Ishikawa (cell line): ENCODE data around the gene ANKRD33.

Source experiments
- CREB1 ChIP-seq: IDR thresholded peaks from 2 replicates; pipeline ENCODE4 v1.6.1; 2012; ENCODE audit warnings: low read depth
- EGR1 ChIP-seq: IDR thresholded peaks from 2 replicates; pipeline ENCODE4 v1.6.1; 2012
- EP300 ChIP-seq: IDR thresholded peaks from 2 replicates; pipeline ENCODE4 v1.6.1; 2012; ENCODE audit warnings: borderline replicate concordance
- RAD21 ChIP-seq: IDR thresholded peaks from 2 replicates; pipeline ENCODE4 v1.6.1; 2012; ENCODE audit warnings: low read depth
- TAF1 ChIP-seq: IDR thresholded peaks from 2 replicates; pipeline ENCODE4 v1.6.1; 2012; ENCODE audit warnings: low read depth, mild to moderate bottlenecking
- TCF12 ChIP-seq: IDR thresholded peaks from 2 replicates; pipeline ENCODE4 v1.6.1; 2012; ENCODE audit warnings: low read depth
- TF ChIP-seq, protein P1 (sequence below): IDR thresholded peaks from 2 replicates; pipeline ENCODE4 v1.6.1; 2012

DNA sequence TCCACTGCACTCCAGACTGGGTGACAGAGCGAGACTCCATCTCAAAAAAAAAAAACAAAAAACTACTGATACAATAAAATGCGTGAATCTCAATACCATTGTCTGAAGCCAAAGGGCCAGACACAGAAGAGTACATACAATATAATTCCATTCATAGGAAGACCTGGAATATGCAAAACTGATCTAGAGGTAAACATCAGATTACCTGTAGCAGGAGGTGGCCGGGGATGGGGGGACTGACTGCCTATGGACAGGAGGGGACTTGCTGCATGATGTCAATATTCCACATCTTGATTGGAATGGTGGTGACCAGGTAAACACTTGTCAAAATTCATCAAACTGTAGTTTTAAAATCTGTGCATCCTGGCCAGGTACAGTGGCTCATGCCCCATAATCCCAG, 26.9 kb upstream of the ANKRD33 start:
- TF ChIP-seq TAF1 = no peak
- no peak for TF ChIP-seq CREB1
- TF ChIP-seq, protein P1, sequence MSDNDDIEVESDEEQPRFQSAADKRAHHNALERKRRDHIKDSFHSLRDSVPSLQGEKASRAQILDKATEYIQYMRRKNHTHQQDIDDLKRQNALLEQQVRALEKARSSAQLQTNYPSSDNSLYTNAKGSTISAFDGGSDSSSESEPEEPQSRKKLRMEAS = no peak
- TF ChIP-seq TCF12 = no peak
- TF ChIP-seq RAD21 = no peak
- no peak for TF ChIP-seq EGR1
- TF ChIP-seq EP300 = no peak
